ENCODE measurements around the gene FALEC.

The FALEC gene

GRCh38 chr1:150515328-150516049 lies at the start of gene FALEC:
Gene FALEC (plus strand): TSS chr1:150515752.
- peak; percentile 68 to 87 for DNase-seq

GRCh38 chr1:150466964-150467363 lies 48.6 kb upstream of the FALEC start:
- no peak for DNase-seq

GRCh38 chr1:150469291-150469690 lies 46.3 kb upstream of the FALEC start:
- DNase-seq, result no peak

GRCh38 chr1:150472601-150473200 lies 42.9 kb upstream of the FALEC start:
- no peak for DNase-seq

GRCh38 chr1:150473659-150474058 lies 41.9 kb upstream of the FALEC start:
- no peak for DNase-seq

- DNase-seq, result no peak
These were observed 40.7 kb upstream of the FALEC start for GRCh38 chr1:150474869-150475268.

- no peak for DNase-seq
These were observed 38.8 kb upstream of the FALEC start for GRCh38 chr1:150476754-150477153.

GRCh38 chr1:150477320-150477719 lies 38.2 kb upstream of the FALEC start:
- DNase-seq, result no peak

- no peak for DNase-seq
These were observed 37.8 kb upstream of the FALEC start for GRCh38 chr1:150477733-150478132.

- DNase-seq, result no peak
These were observed 36.2 kb upstream of the FALEC start for GRCh38 chr1:150479370-150479769.

GRCh38 chr1:150479927-150480352 lies 35.6 kb upstream of the FALEC start:
- DNase-seq, result no peak

GRCh38 chr1:150484431-150484830 lies 31.1 kb upstream of the FALEC start:
- no peak for DNase-seq

- DNase-seq, result no peak
These were observed 30.7 kb upstream of the FALEC start for GRCh38 chr1:150484861-150485260.

GRCh38 chr1:150486966-150487762 lies 28.4 kb upstream of the FALEC start, which contains the start of gene TARS2:
Gene TARS2 (plus strand): TSS chr1:150487419. CDS start chr1:150487451, 32 bp downstream.
- peak; percentile 84 to 96 for DNase-seq

GRCh38 chr1:150487763-150488115 lies 27.8 kb upstream of the FALEC start:
- no peak for DNase-seq

GRCh38 chr1:150493175-150493574 lies 22.4 kb upstream of the FALEC start:
- DNase-seq, result no peak

GRCh38 chr1:150498342-150498741 lies 17.2 kb upstream of the FALEC start:
- no peak for DNase-seq

GRCh38 chr1:150505431-150505830 lies 10.1 kb upstream of the FALEC start:
- no peak for DNase-seq

- peak in 1 of 2 experiments; percentile 63 for DNase-seq
These were observed 7.4 kb upstream of the FALEC start, which contains the start of gene ECM1 for GRCh38 chr1:150507912-150508864. Gene ECM1 (plus strand): TSS chr1:150508109. CDS start chr1:150508210, 101 bp downstream.

- no peak for DNase-seq
These were observed 6.6 kb upstream of the FALEC start for GRCh38 chr1:150508982-150509381.

- DNase-seq, result no peak
These were observed 4.0 kb upstream of the FALEC start for GRCh38 chr1:150511551-150511950.

- no peak for DNase-seq
These were observed 3.4 kb upstream of the FALEC start for GRCh38 chr1:150511985-150512660.
